GM15510 (cell line): ENCODE data around the gene KCNK6.

ENCODE experiments used
- POLR2A ChIP-seq: IDR thresholded peaks from 3 replicates; pipeline ENCODE4 v1.6.1; 2011; ENCODE audit warnings: borderline replicate concordance; ENCODE audit not compliant: insufficient read length; ENCODE audit errors: extremely low read depth

The KCNK6 gene

DNA sequence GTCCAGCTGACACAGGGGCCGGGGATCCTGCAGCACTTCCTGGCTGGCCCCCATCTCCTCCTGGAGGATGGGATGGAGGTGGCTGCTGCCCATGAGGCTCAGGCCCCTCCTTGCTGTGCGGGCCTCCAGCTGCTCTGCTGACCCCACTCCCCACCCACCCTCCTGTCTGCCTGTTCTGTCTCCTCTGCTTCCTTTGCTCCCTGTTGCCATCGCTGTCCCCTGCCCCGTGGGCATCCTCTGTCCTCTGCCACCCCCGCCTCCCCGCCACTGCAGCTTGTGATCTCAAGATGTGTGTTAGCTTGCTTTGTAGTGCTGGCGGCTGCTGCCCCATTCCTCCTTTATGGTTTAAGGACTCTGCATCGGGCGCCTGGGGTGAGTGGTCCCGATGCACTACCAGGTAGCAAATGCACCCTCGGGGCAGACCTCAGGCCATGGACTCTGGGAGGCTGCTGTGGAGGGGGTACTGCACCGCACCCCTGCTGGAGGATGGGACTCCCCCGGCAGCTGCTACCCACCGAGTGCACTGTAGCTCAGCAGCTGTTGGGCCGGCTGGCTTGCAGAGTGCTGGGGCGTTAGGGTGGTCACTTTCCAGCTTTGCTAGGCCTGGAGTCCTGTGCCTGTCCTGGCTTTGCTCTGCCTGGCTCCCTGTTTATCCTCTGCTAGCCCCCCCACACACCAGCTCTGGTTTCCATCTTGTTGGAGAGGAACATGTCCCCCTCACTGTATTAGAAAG is 31.4 kb upstream of the KCNK6 start:
- TF ChIP-seq POLR2A = no peak

GRCh38 chr19:38289955-38290354 is 29.7 kb upstream of the KCNK6 start:
- TF ChIP-seq POLR2A = no peak

GRCh38 chr19:38290631-38291147 is 29.0 kb upstream of the KCNK6 start:
- no peak for TF ChIP-seq POLR2A

GRCh38 chr19:38291855-38292254 is 27.8 kb upstream of the KCNK6 start:
- TF ChIP-seq POLR2A = no peak

GRCh38 chr19:38293281-38293680 is 26.4 kb upstream of the KCNK6 start:
- TF ChIP-seq POLR2A = no peak

GRCh38 chr19:38294090-38294489 is 25.6 kb upstream of the KCNK6 start:
- TF ChIP-seq POLR2A = no peak

DNA sequence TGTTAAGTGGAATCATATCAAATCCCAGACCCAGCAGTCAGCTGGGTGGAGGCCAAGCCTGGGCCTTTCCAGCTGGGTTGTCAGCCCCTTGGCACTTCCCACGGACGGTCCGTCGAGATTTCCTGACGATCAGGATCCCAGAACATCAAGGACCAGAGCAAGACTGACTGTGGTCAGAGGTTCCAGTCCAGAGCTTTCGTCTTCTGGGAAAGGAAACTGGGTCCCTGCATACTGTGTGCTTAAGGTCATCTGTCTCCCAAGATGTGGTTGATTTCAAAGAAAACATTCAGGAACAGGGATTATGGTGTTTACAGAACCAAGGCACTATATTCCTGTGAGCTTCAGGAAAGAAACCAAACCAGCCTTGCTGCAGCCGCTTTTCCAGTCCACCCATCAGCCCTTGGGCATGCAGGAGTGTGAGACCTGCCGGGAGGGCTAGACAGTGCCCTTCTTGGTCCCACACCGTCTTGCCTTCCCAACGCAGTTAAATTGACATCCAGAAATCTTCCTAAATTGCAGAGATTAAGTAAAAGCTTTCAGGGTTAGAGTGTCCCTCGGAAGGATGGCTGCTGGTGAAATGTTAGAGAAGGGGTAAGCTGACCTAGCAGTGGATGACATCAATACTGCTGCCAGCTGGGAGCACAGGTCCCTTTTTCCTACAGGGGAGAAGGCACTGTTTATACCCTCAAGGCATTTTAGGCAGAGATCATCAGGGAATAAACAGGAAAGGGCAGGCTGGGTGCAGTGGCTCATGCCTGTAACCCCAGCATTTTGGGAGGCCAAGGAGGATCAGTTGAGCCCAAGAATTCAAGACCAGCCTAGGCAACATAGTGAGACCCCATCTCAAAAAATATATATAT is 20.6 kb upstream of the KCNK6 start:
- no peak for TF ChIP-seq POLR2A

DNA sequence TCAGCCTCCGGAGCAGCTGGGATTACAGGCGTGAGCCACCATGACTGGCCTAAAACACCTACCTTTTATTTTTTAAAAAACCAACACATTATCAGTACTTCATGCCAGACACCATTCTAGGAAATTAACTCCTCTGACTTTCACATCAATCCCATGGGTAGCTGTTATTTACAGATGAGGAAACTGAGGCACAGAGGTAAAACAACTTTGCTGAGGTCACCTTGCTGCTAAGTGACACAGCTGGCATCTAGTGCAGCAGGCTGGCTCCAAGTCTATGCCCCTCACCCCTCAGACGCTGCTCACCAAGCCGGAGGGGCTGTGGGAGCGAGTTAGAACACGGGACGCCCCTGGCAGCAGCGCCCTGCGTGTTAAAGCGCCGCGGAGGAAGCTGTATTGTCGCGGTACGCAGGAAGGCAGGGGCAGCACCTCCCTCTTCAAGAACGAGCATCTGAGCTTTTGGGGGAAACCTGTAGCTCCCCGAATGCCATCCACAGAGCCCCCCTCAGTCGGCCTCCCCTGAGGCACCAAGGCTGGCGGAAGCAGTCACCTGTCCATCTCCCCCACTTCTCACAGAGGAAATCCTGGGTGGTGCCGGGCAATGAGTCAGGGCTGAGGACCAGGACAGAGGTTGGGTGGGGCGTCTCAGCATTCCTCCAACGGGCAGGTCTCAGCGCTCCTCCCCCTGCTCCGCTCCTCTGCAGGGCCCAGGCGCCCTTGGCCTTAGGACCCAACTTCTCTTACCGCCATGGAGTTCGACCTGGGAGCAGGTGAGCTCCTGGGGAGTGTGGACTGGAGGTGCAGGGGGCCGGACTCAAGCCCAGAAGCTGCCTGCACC is 15.9 kb upstream of the KCNK6 start, which contains the start of gene C19orf33:
Gene C19orf33 (plus strand): TSS at position 735 of the 835 bp plus-strand sequence. CDS start 11 bp downstream, at position 746.
- TF ChIP-seq POLR2A = no peak

DNA sequence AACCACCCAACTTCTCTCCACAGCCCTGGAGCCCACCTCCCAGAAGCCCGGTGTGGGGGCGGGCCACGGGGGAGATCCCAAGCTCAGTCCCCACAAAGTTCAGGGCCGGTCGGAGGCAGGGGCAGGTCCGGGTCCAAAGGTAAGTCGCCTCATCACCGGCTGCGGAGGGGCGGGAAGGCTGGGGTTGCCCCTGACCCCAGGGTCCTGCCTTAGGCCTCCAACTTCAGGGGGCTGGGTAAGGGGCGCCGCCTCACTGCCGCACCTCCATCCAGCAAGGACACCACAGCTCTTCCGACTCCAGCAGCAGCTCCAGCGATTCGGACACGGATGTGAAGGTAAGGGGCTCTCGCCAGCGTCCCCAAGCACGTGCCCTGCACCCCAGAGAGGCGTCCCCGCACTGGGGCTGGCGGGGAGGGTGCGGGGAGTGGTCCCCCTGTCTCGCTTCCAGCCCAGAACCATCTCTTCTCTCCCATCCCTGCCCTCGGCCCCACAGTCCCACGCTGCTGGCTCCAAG is 15.2 kb upstream of the KCNK6 start:
- TF ChIP-seq POLR2A = no peak

DNA sequence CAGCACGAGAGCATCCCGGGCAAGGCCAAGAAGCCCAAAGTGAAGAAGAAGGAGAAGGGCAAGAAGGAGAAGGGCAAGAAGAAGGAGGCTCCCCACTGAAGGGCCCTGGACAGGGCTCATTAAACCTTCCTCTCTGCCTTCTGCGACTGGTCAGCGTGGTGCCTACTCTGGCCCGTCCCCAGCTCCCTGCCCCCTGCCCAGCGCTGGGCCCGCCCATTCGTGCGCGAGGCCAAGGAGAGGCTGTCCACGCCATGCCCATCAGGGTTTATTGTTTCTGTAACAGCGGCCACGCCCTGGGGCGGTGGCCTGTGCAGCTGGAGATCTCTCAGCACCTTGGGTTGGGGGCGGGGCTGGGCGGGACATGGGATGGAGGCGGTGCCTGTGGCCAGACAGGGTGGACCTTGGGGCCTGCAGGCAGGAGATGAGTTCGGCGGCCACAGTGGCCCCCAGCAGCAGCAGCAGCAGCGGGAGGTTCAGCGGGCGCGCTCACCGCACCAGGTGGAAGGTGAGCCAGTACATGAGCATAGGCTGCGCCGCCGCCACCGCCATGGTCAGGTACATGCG is 14.7 kb upstream of the KCNK6 start:
- no peak for TF ChIP-seq POLR2A

DNA sequence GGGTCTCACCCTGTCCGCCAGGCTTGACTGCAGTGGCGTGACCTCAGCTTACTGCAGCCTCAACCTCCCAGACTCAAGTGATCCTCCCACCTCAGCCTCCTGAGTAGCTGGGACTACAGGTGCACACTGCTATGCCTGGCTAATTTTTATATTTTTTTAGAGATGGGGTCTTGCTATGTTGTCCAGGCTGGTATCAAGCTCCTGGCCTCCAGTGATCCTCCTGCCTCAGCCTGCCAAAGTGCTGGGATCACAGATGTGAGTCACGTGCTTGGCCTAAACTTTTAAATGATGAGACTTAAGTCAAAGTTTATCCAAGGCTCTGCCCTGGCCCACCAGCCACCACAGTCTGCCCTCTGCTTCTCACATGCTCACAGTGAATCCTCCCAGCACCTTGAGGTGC is 13.4 kb upstream of the KCNK6 start:
- TF ChIP-seq POLR2A = no peak

DNA sequence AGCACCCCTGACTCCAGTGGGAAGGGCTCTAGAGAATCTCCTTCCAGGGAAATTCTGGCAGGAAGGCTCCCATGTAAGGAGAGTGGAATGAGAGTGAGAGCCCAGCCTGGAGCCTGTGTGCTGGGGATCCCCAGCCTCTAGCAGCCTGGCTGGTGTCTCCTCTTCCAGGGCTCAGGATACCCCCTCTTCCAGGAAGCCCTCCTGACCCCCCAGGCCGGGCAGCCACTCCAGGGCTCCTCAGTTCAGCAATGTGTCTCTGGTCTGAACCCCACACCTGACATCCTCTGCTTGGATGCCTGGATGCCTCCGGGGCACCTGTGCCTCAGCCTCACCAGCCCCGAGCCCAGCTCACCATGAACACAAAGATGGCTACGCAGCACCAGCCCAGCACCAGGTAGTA is 12.6 kb upstream of the KCNK6 start:
- TF ChIP-seq POLR2A = no peak

DNA sequence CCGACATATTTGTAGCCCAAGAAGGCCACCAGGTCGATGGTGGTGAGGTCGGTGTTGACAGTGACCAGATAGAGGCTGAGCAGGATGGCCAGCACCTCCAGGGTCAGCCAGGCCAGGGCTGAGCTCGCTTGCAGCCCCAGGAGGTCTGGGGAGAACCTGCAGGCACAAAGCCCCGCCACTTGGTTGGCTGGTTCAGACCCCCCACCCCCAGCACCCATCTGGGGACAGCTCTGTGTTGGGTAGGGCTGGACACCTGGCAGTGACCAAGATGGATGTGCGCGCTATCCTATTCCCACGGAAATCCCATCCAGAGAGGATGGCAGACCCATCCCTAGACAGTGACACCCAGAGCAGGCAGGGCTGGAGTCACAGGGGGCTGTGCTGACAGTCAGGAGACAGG is 12.0 kb upstream of the KCNK6 start:
- TF ChIP-seq POLR2A = no peak

DNA sequence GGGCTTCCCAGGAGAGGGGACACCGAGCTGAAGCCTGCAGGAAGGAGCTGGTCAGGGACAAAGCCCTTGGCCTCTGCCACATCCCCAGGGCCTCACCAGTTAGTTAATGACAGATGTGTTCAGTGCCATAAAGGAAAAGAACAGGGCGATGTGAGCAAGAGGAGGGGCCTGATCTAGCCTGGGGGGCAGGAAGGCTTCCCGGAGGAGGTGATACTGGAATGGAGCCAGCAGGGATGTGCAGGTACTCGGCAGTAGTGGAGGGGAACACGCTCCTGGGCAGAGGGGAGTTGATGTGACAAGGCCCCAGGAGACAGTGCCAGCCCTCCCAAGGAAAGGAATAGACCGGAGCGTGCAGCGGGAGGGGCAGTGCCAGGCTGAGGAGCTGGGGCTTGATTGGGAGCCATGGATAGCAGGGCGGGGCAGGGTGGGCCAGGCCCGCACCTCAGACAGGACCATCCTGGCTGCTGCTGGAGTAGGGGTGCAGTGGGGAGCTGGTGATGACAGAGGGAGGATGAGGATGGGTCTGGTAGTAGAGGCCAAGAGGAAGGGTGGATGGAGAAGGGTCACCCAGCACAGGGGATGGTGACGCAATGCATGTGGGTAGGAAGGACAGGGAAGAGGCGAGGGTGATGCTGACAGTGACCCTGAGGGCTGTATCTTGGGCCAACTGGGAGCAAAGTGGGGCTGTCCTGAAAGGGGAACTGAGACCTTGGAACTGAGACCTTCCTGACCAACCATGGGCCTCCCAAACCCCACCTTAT is 11.5 kb upstream of the KCNK6 start:
- no peak for TF ChIP-seq POLR2A

DNA sequence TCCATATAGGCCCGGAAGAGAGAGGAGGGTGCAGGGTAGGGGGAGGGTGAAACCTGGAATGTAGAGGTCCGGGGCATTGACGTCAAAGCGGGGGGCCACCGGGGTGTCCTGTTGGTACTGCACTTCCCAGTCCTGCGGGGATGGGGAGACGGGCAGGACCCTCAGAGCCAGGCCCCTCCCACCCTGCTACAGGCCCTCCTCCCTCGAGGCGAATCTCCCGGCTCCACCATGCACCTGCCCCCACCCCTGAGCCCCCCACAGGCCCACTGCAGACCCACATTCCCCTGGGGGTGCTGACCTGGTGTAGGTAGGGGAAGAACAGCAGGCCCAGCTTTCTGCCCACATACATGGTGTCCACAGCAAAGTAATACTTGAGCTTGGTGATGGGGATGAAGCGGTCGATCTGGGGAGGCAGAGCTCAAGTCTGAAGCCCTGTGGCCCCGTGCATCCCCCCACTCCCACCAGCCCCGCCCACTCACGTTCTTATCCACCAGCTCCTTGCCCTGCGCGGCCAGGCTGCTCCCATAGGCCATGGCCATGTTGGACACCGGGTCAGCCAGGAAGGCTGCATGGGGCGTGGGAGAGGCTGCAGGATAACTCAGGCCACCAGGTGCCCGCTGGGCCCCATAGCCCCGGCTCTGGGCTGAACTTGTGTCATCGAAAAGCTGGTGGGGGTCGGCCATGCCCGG is 10.6 kb upstream of the KCNK6 start:
- no peak for TF ChIP-seq POLR2A
